Fibroblast of upper back skin (primary cell): ENCODE results near the gene LGALS3BP.
A peak's percentile ranks its signal among the peaks of the same experiment; 100 is the strongest.
"Not testable (repeated sequence)": the region's sequence is repeated elsewhere in the genome, so short reads cannot be mapped to it uniquely, and the experiment has no call there.

Source experiments
- DNase-seq: peaks from one replicate; pipeline ENCODE4 v3.0.0-alpha.2; 2013

The LGALS3BP gene

DNA sequence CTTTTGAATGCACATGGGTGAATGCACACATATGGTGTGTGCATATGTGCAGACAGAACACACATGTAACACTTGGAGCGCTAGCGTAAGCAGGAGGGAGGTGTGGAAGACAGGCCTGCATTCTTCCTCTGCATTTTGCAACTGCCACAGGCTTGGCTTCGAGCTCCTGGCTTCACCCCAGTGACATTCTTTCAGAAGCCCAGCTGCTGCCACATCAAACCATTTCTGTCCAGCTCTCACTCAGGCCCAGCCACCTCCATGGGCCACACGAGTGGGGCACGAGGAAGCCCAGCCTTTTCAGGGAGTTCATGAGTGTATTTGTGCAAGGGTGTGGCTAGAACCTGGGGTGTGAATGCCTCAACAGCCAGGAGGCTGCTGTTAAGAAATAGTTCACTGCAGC is 18.8 kb downstream of the LGALS3BP start:
- peak; percentile 50 for DNase-seq

DNA sequence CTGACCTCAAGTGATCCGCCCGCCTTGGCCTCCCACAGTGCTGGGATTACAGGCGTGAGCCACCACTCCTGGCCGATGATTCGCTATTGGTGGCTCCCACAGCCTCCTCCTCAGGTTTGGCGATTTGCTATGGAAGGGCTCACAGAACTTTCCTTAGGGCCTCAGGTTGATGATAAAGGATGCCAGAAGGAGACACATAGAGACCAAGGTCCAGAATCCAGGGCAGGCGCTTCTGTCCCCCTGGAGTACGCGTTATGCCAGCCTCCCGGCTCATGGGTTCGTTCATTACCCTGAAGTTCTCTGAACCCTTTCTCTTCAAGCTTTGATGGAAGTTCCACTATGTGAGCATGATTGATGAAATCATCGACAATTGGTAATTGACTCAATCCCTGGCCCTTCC is 19.9 kb downstream of the LGALS3BP start:
- DNase-seq, result no peak

DNA sequence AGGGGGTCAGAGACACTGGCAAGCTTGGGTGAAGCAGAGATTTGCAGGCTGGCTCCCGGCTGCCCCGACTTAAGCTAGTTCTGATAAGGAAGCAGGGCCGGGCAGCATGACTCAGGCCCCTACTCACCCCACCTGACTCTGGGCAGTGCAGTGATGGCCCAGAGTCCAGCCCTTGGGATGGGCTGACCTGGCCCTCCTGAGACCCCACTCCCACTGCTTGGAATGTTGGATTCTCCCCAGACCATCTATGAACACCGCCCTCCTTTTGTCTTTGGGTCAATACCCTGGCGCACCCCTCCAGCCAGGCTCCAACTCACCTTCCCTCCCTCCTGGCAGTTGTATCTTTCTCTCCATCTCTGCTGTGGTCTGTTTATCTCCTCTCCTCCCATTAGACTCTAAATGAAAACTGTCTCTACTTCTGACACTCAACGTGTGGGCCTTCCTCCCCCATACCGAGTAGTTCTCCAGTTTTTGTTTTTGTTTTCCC is 21.0 kb downstream of the LGALS3BP start:
- no peak for DNase-seq

DNA sequence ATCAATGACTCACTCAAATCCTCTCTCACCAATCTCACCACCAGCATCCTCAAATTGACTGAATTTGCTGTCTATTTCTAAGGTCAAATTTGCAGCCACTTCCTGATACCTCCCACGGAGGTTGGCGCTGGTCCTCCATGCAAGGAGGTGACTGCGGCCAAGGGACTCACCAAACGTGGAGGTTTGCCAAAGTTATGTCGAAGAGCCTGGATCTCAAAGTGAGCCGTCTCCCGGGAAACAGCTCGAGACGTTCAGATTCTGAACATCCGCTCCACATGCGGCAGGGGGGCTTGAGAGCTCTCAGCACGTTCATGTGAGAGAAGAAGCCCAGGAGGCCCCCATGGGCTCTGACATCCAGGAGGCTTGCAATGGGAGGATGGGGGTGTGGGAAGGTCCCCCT is 22.6 kb downstream of the LGALS3BP start:
- peak; percentile 94 for DNase-seq

DNA sequence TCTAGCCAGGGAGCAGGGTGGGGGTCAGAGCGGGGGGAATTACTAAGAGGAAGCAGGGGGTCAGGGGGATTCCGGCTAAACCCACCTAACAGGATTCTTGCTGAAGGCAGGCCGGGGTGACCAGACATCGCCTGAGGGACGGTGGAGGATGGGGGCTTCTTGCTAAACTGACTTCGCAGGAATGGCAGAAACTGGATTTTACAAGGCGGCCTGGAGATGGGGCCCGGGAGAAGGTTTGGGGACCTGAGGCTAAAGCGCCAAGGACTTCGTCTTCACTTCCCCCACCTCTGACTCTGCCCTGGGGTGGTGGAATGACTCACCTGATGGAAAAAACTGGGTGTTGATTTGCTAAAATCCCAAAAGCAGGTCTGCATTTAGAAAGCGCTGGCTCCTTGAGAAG is 23.5 kb downstream of the LGALS3BP start:
- DNase-seq, result no peak

DNA sequence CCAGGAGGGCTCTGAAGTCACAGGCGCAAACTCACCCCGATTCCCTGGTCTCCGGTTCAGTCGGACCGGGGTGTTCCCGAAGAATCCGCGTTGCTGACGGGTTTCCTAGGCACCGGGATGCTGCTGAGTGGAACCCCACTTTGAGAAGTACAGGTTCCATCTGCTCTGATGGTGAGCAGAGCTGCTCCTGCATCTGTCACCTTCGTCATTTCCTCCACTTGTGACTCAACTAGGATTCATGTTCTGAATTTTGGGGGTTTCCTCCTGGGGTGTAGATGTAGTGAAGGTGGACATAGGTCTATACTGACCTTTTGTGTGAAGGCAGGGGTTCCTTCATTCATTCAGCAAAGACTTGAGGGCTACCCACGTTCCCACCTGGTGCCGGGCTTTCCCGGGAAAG is 25.0 kb downstream of the LGALS3BP start:
- DNase-seq, result no peak

DNA sequence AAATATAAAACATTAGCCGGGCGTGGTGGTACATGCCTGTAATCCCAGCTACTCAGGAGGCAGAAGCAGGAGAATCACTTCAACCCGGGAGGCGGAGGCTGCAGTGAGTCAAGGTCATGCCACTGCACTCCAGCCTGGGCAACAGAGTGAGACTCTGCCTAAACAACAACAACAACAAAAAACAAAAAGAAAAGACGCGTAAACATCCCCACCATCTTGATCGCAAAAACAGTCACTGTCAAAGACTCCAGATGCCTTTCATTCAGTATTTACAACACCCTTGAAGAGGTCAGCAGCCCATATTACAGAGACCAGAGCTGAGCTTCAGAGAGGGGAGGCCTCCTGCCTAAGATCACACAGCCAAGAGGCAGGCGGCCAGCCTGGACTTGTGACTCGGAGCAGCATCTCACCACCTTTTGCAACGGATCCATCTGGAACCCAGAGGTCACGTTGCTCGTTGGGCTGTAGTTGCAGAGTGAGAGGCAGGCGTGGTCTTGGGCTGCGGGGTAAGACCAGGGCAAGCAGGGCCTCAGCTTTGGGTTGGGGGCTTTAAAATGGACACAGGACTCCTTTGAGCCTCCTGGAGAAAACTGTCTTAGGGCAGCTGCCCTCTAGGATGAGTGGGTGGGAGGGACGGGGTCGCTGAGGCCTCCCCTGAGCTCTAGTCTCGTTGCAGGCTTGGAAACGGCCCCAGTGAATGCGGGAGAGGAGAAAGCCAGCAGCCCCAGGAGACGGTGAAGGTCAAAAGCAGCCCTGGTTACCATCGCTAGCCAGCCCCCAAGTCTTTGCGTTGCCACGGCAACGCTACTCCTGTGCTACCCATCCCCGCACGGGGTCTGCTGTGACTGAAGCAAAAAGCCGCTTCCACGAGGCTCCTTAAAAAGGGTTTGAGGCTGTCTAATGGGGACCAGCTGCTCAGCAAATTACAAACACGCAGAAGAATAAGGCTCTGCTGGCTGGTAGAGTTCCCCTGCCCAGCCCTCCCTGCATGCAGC is 26.1 kb downstream of the LGALS3BP start:
- DNase-seq, result peak; percentile 53

DNA sequence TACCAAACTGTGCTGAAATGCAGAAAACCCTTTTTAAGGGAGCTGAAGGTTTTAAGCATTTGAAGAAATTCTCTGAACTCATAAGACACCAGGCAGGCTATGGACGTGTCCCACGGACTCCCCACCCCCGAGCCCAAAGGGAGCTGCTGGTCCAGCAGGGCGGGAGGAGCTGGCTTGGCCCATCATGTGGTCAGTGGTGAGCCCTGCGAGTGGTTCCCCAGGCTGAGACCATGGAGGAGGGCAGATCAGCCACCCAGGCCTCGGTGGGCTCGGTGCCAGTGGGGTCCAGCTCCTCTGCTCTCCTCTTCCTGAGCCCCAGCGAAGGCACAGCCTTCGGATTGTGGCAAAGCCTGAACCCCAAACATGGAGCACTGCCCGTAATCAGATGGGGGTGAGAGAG is 27.0 kb downstream of the LGALS3BP start:
- DNase-seq, result no peak

DNA sequence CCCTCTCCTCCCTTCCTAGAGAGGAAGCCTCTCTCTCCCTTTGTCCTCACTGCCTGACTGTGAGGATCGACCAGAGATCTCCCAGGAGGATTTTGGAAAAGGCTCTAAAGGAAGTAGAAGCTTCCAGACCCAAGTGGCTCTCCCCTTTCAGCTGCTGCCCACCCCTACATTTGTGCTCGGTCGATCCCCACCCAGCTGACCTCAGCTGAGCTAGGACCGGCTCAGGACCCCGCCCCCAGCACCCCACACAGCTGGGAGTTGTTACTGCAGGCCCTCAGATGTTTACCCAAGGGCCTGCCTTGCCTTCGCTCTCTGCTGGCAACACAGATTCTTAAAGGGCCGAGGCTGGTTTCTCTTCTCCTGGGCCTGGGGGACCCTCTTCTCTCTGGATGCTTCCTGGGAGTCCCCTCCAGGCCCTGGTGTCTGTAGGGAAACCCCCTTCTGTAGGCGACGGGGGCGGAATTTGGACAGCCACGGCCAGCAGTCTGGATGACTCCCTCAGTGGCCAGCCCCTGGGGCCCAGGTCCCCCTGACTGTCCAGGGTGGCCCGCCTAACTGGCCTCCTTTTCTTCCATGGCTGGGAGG is 27.7 kb downstream of the LGALS3BP start:
- DNase-seq, result peak; percentile 15

DNA sequence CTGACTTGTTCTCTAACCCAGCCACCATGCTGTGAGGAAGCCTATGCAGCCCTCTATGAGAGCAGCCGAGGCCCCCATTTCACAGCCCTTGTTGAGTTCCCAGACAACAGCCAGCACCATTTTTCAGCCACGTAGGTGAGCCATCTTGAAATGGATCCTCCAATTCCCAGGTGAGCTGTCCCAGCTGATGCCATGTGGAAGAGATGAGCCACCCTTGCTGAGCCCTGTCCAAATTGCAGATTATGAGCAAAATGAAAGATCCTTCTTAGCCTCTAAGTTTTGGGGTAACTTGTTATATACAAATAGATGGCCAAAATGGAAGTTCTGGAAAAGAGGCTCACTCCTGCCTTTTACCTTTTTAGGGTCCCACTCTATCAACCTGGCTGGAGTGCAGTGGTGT is 28.9 kb downstream of the LGALS3BP start:
- no peak for DNase-seq

DNA sequence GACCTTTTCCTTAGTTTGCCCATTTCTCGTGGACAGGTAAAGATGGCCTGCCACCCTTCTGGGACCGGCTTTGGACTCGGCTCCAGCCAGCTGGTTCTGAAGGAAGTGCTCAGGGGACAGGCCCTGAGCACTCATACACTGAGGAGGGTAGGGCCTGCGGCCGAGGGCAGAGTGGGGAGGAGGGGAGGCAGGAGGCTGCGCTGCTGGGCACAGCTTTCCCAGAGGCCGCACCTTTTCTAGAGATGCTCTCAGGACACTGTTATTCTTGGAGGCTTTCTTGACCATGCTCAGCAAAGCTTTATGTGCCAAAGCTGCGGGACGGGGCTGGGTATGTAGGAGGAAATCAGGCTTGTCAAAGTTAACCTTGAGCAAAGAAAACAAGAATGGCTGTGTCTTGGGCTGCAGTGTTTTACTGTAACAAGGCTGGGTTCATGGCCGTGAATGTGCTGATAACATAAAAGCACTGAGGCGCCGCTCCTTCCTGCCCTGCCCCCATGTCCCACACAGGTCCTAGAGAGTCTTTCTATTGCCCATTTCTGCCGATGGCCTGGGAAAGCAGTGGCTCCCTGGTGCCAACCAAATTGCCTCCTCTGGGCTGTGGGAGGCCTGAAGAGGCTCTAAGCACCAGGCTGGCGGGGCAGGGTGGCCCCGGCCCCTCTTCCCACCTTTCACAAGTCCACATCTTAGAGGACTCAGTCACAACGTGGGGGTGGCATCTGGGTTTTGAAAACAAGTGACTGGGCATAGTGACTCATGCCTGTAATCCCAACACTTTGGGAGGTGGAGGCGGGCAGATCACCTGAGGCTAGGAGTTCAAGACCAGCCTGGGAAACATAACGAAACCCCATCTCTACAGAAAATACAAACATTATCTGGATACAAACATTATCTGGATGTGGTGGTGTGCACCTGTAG is 32.2 kb downstream of the LGALS3BP start:
- DNase-seq, result no peak

DNA sequence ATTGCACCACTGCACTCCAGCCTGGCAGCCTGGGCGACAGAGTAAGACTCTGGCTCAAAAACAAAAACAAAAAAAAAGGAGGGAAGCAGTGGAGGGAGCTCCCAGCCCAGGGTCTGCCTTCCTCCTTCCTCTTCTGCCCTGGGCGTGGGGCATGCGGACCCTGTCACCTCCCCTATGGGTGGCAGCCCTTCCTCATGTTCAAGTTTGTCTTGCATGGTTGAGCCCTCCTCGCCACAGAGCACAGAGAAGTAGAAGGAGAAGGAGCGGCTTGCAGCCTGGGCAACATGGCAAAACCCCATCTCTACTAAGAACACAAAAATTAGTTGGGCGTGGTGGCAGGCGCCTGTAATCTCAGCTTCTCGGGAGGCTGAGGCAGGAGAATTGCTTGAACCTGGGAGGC is 33.1 kb downstream of the LGALS3BP start:
- DNase-seq, result no peak

DNA sequence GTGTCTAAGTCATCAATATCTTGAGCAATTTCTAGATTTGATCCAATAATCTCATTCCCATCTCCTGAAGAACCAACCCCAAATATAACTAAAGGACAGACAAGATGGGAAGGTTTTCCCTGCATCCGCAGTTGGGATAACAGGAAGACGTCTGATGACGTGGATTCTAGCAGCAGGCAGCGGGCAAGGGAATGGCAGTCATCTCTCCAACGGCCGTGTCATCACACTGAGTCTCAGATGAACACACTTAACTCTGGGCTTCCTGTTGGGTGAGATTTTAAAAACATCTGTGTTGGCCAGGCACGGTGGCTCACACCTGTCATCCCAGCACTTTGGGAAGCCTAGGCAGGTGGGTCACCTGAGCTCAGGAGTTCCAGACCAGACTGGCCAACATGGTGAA is 33.6 kb downstream of the LGALS3BP start:
- no peak for DNase-seq

DNA sequence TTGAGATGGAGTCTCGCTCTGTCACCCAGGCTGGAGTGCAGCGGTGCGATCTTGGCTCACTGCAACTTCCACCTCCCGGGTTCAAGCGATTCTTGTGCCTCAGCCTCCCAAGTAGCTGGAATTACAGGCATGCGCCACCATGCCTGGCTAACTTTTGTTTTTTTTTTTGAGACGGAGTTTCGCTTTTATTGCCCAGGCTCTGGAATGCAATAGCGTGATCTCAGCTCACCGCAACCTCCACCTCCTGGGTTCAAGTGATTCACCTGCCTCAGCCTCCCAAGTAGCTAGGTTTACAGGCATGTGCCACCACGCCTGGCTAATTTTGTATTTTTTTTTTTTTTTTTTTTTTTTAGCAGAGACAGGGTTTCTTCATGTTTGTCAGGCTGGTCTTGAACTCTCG is 34.3 kb downstream of the LGALS3BP start:
- DNase-seq, result not testable (repeated sequence)

DNA sequence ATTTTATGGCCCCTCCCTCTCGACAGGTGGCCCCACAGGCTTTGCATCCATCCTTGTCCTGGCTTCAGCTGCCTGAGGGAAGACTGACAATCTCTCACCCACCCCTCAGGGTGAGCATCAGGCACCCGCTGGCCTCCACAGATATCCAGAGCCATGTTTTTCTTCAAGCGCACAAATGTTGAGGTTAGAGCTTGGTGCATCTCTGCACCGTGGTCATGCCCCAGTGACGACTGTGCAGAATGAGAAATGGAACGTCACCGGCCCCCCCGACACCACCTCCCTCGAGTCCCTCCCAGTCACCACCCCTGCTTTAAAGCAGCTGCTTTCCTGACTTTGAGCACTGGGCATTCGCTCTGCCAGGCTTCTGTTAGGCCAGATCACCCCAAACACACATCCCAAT is 34.8 kb downstream of the LGALS3BP start:
- DNase-seq, result no peak

DNA sequence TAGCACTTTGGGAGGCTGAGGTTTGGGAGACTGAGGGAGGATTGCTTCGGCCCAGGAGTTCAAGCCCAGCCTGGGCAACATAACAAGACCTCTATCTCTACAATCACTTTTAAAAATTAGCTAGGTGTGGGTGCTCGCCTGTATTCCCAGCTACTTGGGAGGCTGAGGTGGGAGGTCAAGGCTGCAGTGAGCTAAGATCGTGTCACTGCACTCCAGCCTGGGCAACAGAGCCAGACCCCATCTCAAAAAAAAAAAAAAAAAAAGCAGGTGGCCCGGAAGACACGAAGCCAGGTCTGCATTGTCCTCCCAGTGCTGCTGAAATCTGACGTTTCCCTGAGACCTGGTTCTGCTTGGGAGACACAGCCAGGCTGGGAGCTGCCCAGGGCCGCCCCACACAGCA is 35.7 kb downstream of the LGALS3BP start:
- no peak for DNase-seq

DNA sequence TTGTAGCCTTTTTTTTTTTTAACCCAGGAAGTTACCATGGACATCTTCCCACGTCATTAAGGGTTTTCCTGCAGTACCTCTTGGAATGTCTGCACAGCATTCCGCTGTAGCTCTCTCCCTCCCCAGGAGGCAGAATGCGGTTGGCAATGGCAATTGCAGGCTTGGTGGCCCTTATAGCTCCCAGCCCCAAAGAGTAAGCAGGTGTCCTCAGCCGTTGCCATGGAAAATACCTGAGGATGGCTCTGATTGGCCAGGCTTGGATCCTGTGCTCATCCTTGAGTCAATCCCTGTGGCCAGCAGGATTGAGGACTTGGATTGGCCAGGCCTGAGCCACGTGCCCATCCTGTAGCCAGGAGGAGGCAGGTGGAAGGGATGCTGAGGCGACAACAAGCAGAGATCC is 39.0 kb downstream of the LGALS3BP start:
- peak; percentile 78 for DNase-seq

DNA sequence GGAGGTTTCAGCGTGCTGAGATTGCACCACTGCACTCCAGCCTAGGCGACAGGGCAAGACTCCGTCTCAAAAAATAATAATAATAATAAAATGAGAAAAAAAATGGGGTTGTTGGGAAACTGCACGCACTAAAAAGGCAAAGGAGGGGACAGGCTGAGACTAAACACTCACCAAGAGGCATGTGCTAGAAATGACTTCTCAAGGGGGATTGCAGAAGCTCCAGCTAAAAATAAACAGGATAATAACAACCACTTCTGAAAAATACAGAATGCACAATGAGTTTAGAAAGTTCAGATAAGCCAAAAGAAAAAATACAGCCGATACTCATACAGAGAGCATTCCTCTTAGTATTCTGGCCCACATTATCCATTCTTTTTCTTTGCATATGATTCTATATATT is 39.5 kb downstream of the LGALS3BP start:
- DNase-seq, result no peak

DNA sequence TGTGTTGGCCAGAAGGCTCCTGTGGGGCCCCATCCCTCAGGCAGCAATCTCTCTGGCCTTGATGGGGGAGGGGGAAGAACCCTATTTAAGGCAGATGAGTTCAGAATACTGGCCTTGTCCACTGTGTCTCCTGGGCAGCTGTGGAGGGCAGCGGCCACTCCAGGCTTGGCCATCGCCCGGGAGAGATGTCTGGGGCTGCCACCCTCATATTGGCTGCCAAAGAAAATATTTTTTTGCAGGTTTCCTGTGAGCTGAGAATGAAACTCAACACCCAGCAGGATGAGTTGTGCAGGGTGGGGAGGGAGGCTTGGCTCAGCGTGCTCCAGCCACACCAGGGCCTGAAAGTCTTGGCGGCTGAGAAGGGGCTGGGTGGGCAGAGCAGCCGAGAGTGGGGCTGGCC is 40.1 kb downstream of the LGALS3BP start:
- DNase-seq, result no peak

DNA sequence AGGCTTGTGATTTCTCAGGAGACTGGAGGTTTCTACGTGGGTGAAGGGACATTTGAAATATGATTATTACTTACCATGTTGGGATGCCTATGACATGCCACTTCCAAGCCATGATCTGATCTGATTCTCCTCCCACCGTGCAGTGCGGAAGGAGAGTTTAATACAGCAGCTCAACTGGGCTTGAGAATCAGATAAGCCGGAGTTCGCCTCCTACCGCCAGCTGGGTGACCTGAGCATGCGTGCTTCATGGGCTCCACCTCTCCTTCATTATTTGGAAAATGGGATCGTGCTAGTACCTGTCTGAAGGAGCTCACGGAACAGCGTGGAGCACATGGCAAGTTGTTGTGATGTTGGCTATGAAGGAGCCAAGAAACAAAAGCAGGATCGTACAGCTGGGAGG is 42.2 kb downstream of the LGALS3BP start:
- no peak for DNase-seq

DNA sequence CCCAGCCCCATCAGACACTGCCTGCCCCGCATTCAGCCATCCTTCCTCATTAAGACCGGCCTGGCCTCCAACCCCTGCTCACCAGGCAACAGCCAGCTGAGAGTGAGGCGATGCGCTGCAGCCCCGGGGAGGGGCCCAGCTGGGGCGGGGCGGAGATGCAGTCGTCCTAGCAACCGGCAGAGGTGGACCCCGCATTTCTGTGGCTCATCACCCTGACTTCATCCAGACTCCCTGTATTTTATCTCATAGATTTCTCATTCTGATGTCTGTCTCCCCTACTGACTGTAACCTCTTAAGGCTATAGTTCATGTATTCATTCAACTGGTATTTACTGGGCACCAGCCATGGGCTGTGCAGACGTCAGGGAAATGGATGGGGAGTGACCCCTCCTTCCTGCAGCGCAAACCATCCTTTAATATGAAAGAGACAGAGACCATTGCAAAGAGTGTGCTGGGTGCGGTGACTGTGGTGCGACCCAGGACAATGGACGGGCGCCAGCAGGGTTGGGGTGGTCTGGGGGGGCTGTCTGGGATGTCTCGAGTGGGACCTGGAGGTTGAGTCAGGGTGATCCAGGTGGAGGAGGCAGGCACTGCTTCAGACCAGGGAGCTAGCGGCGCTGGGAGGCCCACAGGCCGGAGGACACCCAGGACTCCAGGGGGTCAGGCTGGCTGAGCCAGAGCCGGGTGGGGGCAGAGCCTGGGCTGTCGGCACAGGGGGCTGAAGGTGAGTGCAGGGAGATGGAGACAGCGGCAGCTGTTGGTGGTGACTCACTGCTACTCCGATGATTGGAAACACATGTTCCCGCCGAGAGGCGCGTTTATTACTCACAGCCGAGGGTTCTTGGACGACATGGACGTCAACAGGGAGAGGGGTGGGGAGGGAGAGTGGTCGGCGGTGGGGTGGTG is 44.1 kb downstream of the LGALS3BP start:
- DNase-seq, result peak; percentile 99
